WERI-Rb-1 (cell line): Measurements from ENCODE around the gene EDA.
"Not testable (repeated sequence)": the region's sequence is repeated elsewhere in the genome, so short reads cannot be mapped to it uniquely, and the experiment has no call there.

Source experiments
- DNase-seq: peaks from one replicate; pipeline ENCODE4 v3.0.0-alpha.2; 2020
- H3K27ac ChIP-seq: fragments of 250-450 bp; sonication (Bioruptor Pico); 2 replicates; pipeline ENCODE4 v1.5.1; 2020; ENCODE audit warnings: mild to moderate bottlenecking, moderate library complexity
- H3K27me3 ChIP-seq: fragments of 250-450 bp; sonication (Bioruptor Pico); 2 replicates; pipeline ENCODE4 v1.5.1; 2021; ENCODE audit warnings: mild to moderate bottlenecking, low read depth, moderate library complexity; ENCODE audit not compliant: insufficient read depth, severe bottlenecking
- H3K36me3 ChIP-seq: fragments of 250-450 bp; sonication (Bioruptor Pico); 2 replicates; pipeline ENCODE4 v1.5.1; 2020; ENCODE audit warnings: mild to moderate bottlenecking, moderate library complexity
- H3K4me3 ChIP-seq: 2 replicates; pipeline ENCODE4 v1.5.1; 2011; ENCODE audit warnings: low read depth, mild to moderate bottlenecking, control low read depth, low read length
- H3K9me3 ChIP-seq: fragments of 250-450 bp; sonication (Bioruptor Pico); 2 replicates; pipeline ENCODE4 v1.5.1; 2021; ENCODE audit warnings: mild to moderate bottlenecking, moderate library complexity; ENCODE audit not compliant: severe bottlenecking
- CTCF ChIP-seq: IDR thresholded peaks from 2 replicates; pipeline ENCODE4 v1.5.1; 2011; ENCODE audit warnings: low read depth, mild to moderate bottlenecking, control low read depth, inconsistent platforms, low read length

The EDA gene

GRCh38 chrX:69815519-69815918, 199.6 kb downstream of the EDA start:
- H3K9me3 ChIP-seq: no peaks in the 10 kb centered on the region
- TF ChIP-seq CTCF: no peak
- no peak overlapping the region for H3K27ac ChIP-seq
- no peaks in the 10 kb centered on the region for H3K27me3 ChIP-seq
- H3K4me3 ChIP-seq: no peak overlapping the region
- H3K36me3 ChIP-seq: no peaks in the 10 kb centered on the region
- no peak for DNase-seq

DNA sequence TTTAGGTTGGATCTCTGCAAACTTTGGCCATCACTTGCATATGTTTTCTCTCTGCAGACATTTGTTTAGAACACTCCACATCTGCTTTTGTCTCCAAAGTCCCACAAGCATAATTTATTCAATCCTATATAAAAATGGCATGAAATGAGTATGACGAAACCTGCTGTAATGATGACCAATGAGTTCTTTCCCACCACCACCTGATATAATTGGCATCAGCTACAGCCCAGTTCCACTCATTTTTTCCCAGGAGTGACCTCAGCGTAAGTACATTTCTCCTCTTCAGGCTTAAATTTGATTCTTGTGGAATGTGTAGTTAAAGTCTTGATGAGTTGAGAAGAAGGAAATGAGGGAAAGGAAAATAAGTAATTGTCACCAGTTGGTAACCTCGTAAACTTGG, 228.7 kb downstream of the EDA start:
- DNase-seq: no peak
- H3K36me3 ChIP-seq: no peaks in the 10 kb centered on the region
- H3K9me3 ChIP-seq: no peaks in the 10 kb centered on the region
- peaks cover 3% of the 10 kb centered on the region for H3K27me3 ChIP-seq
- H3K27ac ChIP-seq: no peak overlapping the region
- TF ChIP-seq CTCF: no peak
- H3K4me3 ChIP-seq: no peak overlapping the region

DNA sequence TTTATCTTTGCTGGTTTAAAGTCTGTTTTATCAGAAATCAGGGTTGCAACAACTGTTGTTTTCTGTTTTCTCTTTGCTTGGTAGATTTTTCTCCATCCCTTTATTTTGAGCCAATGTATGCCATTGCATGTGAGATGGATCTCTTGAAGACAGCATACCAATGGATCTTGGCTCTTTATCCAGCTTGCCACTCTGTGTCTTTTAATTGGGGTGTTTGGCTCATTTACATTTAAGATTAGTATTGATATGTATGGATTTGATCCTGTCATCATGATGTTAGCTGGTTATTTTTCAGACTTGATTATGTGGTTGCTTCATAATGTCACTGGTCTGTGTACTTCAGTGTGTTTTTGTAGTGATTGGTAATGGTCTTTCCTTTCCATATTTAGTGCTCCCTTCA, 244.1 kb downstream of the EDA start:
- not testable (repeated sequence) for H3K27ac ChIP-seq, H3K4me3 ChIP-seq, H3K9me3 ChIP-seq, H3K36me3 ChIP-seq, H3K27me3 ChIP-seq, DNase-seq

GRCh38 chrX:69876221-69876620, 260.3 kb downstream of the EDA start:
- Histone ChIP-seq H3K27ac (no peak overlapping the region), H3K4me3 (no peak overlapping the region), H3K9me3 (no peaks in the 10 kb centered on the region), H3K36me3 (no peaks in the 10 kb centered on the region), H3K27me3 (no peaks in the 10 kb centered on the region)
- DNase-seq: no peak
- TF ChIP-seq CTCF: no peak

GRCh38 chrX:69884210-69884609, 268.3 kb downstream of the EDA start:
- H3K27me3 ChIP-seq: no peaks in the 10 kb centered on the region
- no peaks in the 10 kb centered on the region for H3K9me3 ChIP-seq
- no peak for TF ChIP-seq CTCF
- H3K27ac ChIP-seq: no peak overlapping the region
- no peak for DNase-seq
- no peaks in the 10 kb centered on the region for H3K36me3 ChIP-seq
- no peak overlapping the region for H3K4me3 ChIP-seq

- no peak for DNase-seq
- Histone ChIP-seq H3K36me3 (no peaks in the 10 kb centered on the region), H3K27me3 (no peaks in the 10 kb centered on the region), H3K27ac (no peak overlapping the region), H3K9me3 (no peaks in the 10 kb centered on the region), H3K4me3 (no peak overlapping the region)
- TF ChIP-seq CTCF: no peak
These were observed 280.1 kb downstream of the EDA start for GRCh38 chrX:69896046-69896445.
